CD1c-positive myeloid dendritic cell (primary cell): ENCODE results near the gene DCDC1.
"Not testable (repeated sequence)": the region's sequence is repeated elsewhere in the genome, so short reads cannot be mapped to it uniquely, and the experiment has no call there.

Experiments used
- DNase-seq: peaks from one replicate; pipeline ENCODE4 v3.0.0-alpha.2; 2016; ENCODE audit errors: extremely low spot score

DCDC1 gene

GRCh38 chr11:30990625-30991296 is 378.8 kb downstream of the DCDC1 start:
- DNase-seq, result no peak

GRCh38 chr11:30987819-30988218 is 381.7 kb downstream of the DCDC1 start:
- no peak for DNase-seq

GRCh38 chr11:30985536-30985935 is 384.0 kb downstream of the DCDC1 start:
- DNase-seq, result no peak

- no peak for DNase-seq
These were observed 384.7 kb downstream of the DCDC1 start for GRCh38 chr11:30984827-30985226.

GRCh38 chr11:30984442-30984816 is 385.1 kb downstream of the DCDC1 start:
- no peak for DNase-seq

GRCh38 chr11:30983776-30984441 is 385.6 kb downstream of the DCDC1 start:
- DNase-seq, result no peak

GRCh38 chr11:30983143-30983542 is 386.4 kb downstream of the DCDC1 start:
- no peak for DNase-seq

GRCh38 chr11:30967579-30967978 is 402.0 kb downstream of the DCDC1 start:
- DNase-seq, result no peak

GRCh38 chr11:30960387-30960992 is 409.0 kb downstream of the DCDC1 start:
- peak; percentile 11 for DNase-seq

- peak; percentile 34 for DNase-seq
These were observed 412.8 kb downstream of the DCDC1 start for GRCh38 chr11:30956751-30957150.

- DNase-seq, result no peak
These were observed 419.7 kb downstream of the DCDC1 start for GRCh38 chr11:30949838-30950237.

GRCh38 chr11:30947715-30948114 is 421.8 kb downstream of the DCDC1 start:
- not testable (repeated sequence) for DNase-seq

GRCh38 chr11:30938810-30939209 is 430.7 kb downstream of the DCDC1 start:
- no peak for DNase-seq

- no peak for DNase-seq
These were observed 431.4 kb downstream of the DCDC1 start for GRCh38 chr11:30938171-30938570.

GRCh38 chr11:30936491-30936890 is 433.0 kb downstream of the DCDC1 start:
- no peak for DNase-seq

GRCh38 chr11:30935861-30936260 is 433.7 kb downstream of the DCDC1 start:
- DNase-seq, result no peak

- no peak for DNase-seq
These were observed 443.4 kb downstream of the DCDC1 start for GRCh38 chr11:30926130-30926529.

- peak; percentile 50 for DNase-seq
These were observed 447.7 kb downstream of the DCDC1 start for GRCh38 chr11:30921811-30922210.

- DNase-seq, result peak; percentile 92
These were observed 450.0 kb downstream of the DCDC1 start for GRCh38 chr11:30919389-30920152.

- peak; percentile 85 for DNase-seq
These were observed 451.6 kb downstream of the DCDC1 start for GRCh38 chr11:30917859-30918478.

- no peak for DNase-seq
These were observed 452.3 kb downstream of the DCDC1 start for GRCh38 chr11:30917266-30917665.

- DNase-seq, result no peak
These were observed 452.8 kb downstream of the DCDC1 start for GRCh38 chr11:30916764-30917163.
